Naive thymus-derived CD4-positive, alpha-beta T cell (primary cell): ENCODE data around the gene OR5AU1. TPM values are rescaled to one million over a fixed set of nuclear protein-coding genes. Genes with fewer than 3 reads are reported as not detected.
"Not testable (repeated sequence)": the region's sequence is repeated elsewhere in the genome, so short reads cannot be mapped to it uniquely, and the experiment has no call there.

ENCODE experiments used
- ATAC-seq: fragments of 150-1000 bp; cut with Tn5 transposase; 2 replicates; pipeline ENCODE4 v1.10.0; 2021; ENCODE audit warnings: mild to moderate bottlenecking, moderate library complexity
- CTCF ChIA-PET: fragments of 350-600 bp; sonication (Branson Sonifier 250); formaldehyde crosslinking; loops from one replicate; lab custom pipeline; 2021; ENCODE audit warnings: antibody characterized with exemption; lab: Charles Lee
- POLR2A ChIA-PET: fragments of 350-600 bp; sonication (Branson Sonifier 250); formaldehyde crosslinking; loops from one replicate; lab custom pipeline; 2021; ENCODE audit warnings: antibody characterized with exemption, inconsistent platforms; lab: Charles Lee
- DNase-seq, 9 donors: peaks; one replicate each; pipeline versions ENCODE4 v3.0.0 to v3.0.0-alpha.2; 2020 to 2022; ENCODE audit warnings: mixed read lengths in 1 of 9
- H3K27ac ChIP-seq: one replicate; pipeline ENCODE4 v1.7.0; 2013; ENCODE audit warnings: mild to moderate bottlenecking, low read depth, low read length, moderate library complexity
- H3K27me3 ChIP-seq, 2 donors: one replicate each; pipeline ENCODE4 v1.7.0; 2013; ENCODE audit warnings: low read length in 2 of 2, mild to moderate bottlenecking in 2 of 2, moderate library complexity in 2 of 2; ENCODE audit not compliant: control insufficient read depth in 2 of 2, insufficient read depth in 2 of 2
- H3K36me3 ChIP-seq, 3 experiments: 1 replicate in 2 of 3; 2 replicates in 1 of 3; pipeline ENCODE4 v1.7.0; 2013; ENCODE audit warnings: low read length in 3 of 3, mild to moderate bottlenecking in 3 of 3, moderate library complexity in 1 of 3; ENCODE audit not compliant: insufficient read depth in 3 of 3, control insufficient read depth in 2 of 3
- H3K4me1 ChIP-seq, 2 donors: one replicate each; pipeline ENCODE4 v1.7.0; 2013; ENCODE audit warnings: low read length in 2 of 2, mild to moderate bottlenecking in 2 of 2, moderate library complexity in 1 of 2; ENCODE audit not compliant: control insufficient read depth in 2 of 2, insufficient read depth in 2 of 2
- H3K4me3 ChIP-seq: 2 replicates; pipeline ENCODE4 v1.7.0; 2013; ENCODE audit warnings: mild to moderate bottlenecking, low read length
- H3K9me3 ChIP-seq, 3 experiments: 1 replicate in 2 of 3; 2 replicates in 1 of 3; pipeline ENCODE4 v1.7.0; 2013; ENCODE audit warnings: low read length in 3 of 3; ENCODE audit not compliant: control insufficient read depth in 2 of 3
- H3K27ac Mint-ChIP-seq, 9 donors: one replicate each; pipeline ENCODE4 v1.8.0; 2020 to 2022; ENCODE audit warnings: mixed read lengths in 9 of 9, mild to moderate bottlenecking in 8 of 9, moderate library complexity in 5 of 9, inconsistent platforms in 2 of 9
- H3K27me3 Mint-ChIP-seq, 5 donors: one replicate each; pipeline ENCODE4 v1.8.0; 2021 to 2022; ENCODE audit warnings: mixed read lengths in 5 of 5, mild to moderate bottlenecking in 1 of 5
- H3K36me3 Mint-ChIP-seq, 5 donors: one replicate each; pipeline ENCODE4 v1.8.0; 2020 to 2022; ENCODE audit warnings: mixed read lengths in 5 of 5, mild to moderate bottlenecking in 3 of 5, inconsistent platforms in 1 of 5
- H3K4me1 Mint-ChIP-seq, 7 donors: one replicate each; pipeline ENCODE4 v1.8.0; 2020 to 2022; ENCODE audit warnings: mixed read lengths in 7 of 7, mild to moderate bottlenecking in 3 of 7, inconsistent platforms in 1 of 7
- H3K4me3 Mint-ChIP-seq, 10 donors: one replicate each; pipeline ENCODE4 v1.8.0; 2020 to 2022; ENCODE audit warnings: mild to moderate bottlenecking in 10 of 10, mixed read lengths in 10 of 10, moderate library complexity in 6 of 10, inconsistent platforms in 2 of 10
- H3K9me3 Mint-ChIP-seq, 11 donors: one replicate each; pipeline ENCODE4 v1.8.0; 2020 to 2022; ENCODE audit warnings: mixed read lengths in 11 of 11, mild to moderate bottlenecking in 4 of 11, inconsistent platforms in 1 of 11, moderate library complexity in 1 of 11
- intact Hi-C, 2 donors: fragments of 100-400 bp; cut with micrococcal nuclease; formaldehyde crosslinking; loops; one replicate each; pipeline ENCODE4 v1.15.1; 2023
- polyA plus RNA-seq, 2 donors: library from polyadenylated mRNA; unstranded; fragments of 300-500 nt; fragmentation: Illumina TruSeq; gene quantifications; one replicate each; pipeline ENCODE4 v1.2.3, GENCODE V29; 2021
- total RNA-seq, 6 experiments: library from RNA in 5 of 6; stranded (reverse) in 5 of 6; gene quantifications; 1 replicate in 5 of 6; 2 replicates in 1 of 6; pipeline ENCODE4 v1.2.3 and lab custom pipeline; 2021 to 2026

The OR5AU1 gene
- total and polyA plus RNA-seq, 7 experiments from 2014 or later, result not detected

GRCh38 chr14:21182166-21182565 lies 26.3 kb upstream of the OR5AU1 start:
- POLR2A ChIA-PET, result no interaction called here
- H3K27ac Mint-ChIP-seq, result no peak overlapping the region
- no peak overlapping the region for H3K27ac ChIP-seq
- no peak for ATAC-seq
- no peak overlapping the region for H3K4me3 ChIP-seq
- intact Hi-C loops, result no loop called here
- H3K36me3 Mint-ChIP-seq, result peaks cover 0 to 4% (median 0%) of the 10 kb centered on the region in 5 donors
- no peak for DNase-seq
- peaks cover 0 to 22% (median 9%) of the 10 kb centered on the region in 11 donors for H3K9me3 Mint-ChIP-seq
- no peak overlapping the region for H3K4me3 Mint-ChIP-seq
- H3K27me3 Mint-ChIP-seq, result peaks cover 8 to 34% (median 11%) of the 10 kb centered on the region in 5 donors
- CTCF ChIA-PET, result no interaction called here
- no peaks in the 10 kb centered on the region for H3K4me1 ChIP-seq
- no peaks in the 10 kb centered on the region for H3K36me3 ChIP-seq
- H3K27me3 ChIP-seq, result no peaks in the 10 kb centered on the region
- H3K9me3 ChIP-seq, result no peaks in the 10 kb centered on the region
- no peaks in the 10 kb centered on the region for H3K4me1 Mint-ChIP-seq

- no peak overlapping the region for H3K4me3 ChIP-seq
- peaks cover 0 to 4% of the 10 kb centered on the region in 2 donors for H3K27me3 ChIP-seq
- H3K4me3 Mint-ChIP-seq, result no peak overlapping the region
- ATAC-seq (no peak), DNase-seq (no peak)
- no peaks in the 10 kb centered on the region for H3K36me3 ChIP-seq
- peaks cover 0 to 20% (median 4%) of the 10 kb centered on the region in 11 donors for H3K9me3 Mint-ChIP-seq
- no peak overlapping the region for H3K27ac ChIP-seq
- intact Hi-C loops, result no loop called here
- H3K4me1 ChIP-seq, result no peaks in the 10 kb centered on the region
- ChIA-PET POLR2A (interaction anchor here (0.6 kb wide), 1 partner anchor 80 kb away, joined by 3 read pairs; no protein-coding TSS in a partner anchor), CTCF (no interaction called here)
- peaks cover 0 to 4% (median 0%) of the 10 kb centered on the region in 5 donors for H3K36me3 Mint-ChIP-seq
- H3K27me3 Mint-ChIP-seq, result peaks cover 3 to 49% (median 27%) of the 10 kb centered on the region in 5 donors
- no peaks in the 10 kb centered on the region for H3K4me1 Mint-ChIP-seq
- no peaks in the 10 kb centered on the region for H3K9me3 ChIP-seq
- no peak overlapping the region for H3K27ac Mint-ChIP-seq
These were observed 15.3 kb upstream of the OR5AU1 start for GRCh38 chr14:21171128-21171527.

- POLR2A ChIA-PET, result no interaction called here
- Mint-ChIP-seq H3K9me3 (peaks cover 0 to 20% (median 4%) of the 10 kb centered on the region in 11 donors), H3K27ac (no peak overlapping the region), H3K36me3 (peaks cover 0 to 4% (median 0%) of the 10 kb centered on the region in 5 donors), H3K4me3 (no peak overlapping the region), H3K4me1 (peaks cover 0 to 3% (median 0%) of the 10 kb centered on the region in 7 donors), H3K27me3 (peaks cover 3 to 48% (median 25%) of the 10 kb centered on the region in 5 donors)
- intact Hi-C loops, result no loop called here
- CTCF ChIA-PET, result no interaction called here
- Histone ChIP-seq H3K27ac (no peak overlapping the region), H3K27me3 (peaks cover 0 to 4% of the 10 kb centered on the region in 2 donors), H3K36me3 (no peaks in the 10 kb centered on the region), H3K4me3 (no peak overlapping the region), H3K4me1 (no peaks in the 10 kb centered on the region), H3K9me3 (no peaks in the 10 kb centered on the region)
- DNase-seq (no peak), ATAC-seq (no peak)
These were observed 13.7 kb upstream of the OR5AU1 start for GRCh38 chr14:21169573-21169972.

- Mint-ChIP-seq H3K27me3 (peaks cover 3 to 37% (median 24%) of the 10 kb centered on the region in 5 donors), H3K4me3 (no peak overlapping the region), H3K27ac (no peak overlapping the region), H3K36me3 (peaks cover 0 to 4% (median 0%) of the 10 kb centered on the region in 5 donors), H3K9me3 (peaks cover 0 to 20% (median 3%) of the 10 kb centered on the region in 11 donors), H3K4me1 (peaks cover 0 to 3% (median 0%) of the 10 kb centered on the region in 7 donors)
- ATAC-seq (no peak), DNase-seq (no peak)
- CTCF ChIA-PET, result no interaction called here
- H3K27me3 ChIP-seq, result peaks cover 0 to 4% of the 10 kb centered on the region in 2 donors
- no peaks in the 10 kb centered on the region for H3K4me1 ChIP-seq
- no peak overlapping the region for H3K27ac ChIP-seq
- POLR2A ChIA-PET, result no interaction called here
- no peak overlapping the region for H3K4me3 ChIP-seq
- no peaks in the 10 kb centered on the region for H3K36me3 ChIP-seq
- intact Hi-C loops, result no loop called here
- no peaks in the 10 kb centered on the region for H3K9me3 ChIP-seq
These were observed 12.2 kb upstream of the OR5AU1 start for GRCh38 chr14:21168055-21168454.

- H3K27me3 ChIP-seq, ATAC-seq, H3K9me3 Mint-ChIP-seq, H3K4me1 Mint-ChIP-seq, POLR2A ChIA-PET, H3K4me1 ChIP-seq, H3K4me3 ChIP-seq, H3K27ac Mint-ChIP-seq, H3K27ac ChIP-seq, H3K36me3 ChIP-seq, DNase-seq, intact Hi-C loops, H3K9me3 ChIP-seq, H3K36me3 Mint-ChIP-seq, CTCF ChIA-PET, H3K4me3 Mint-ChIP-seq: not testable (repeated sequence)
- H3K27me3 Mint-ChIP-seq, result peaks cover 0 to 37% (median 27%) of the 10 kb centered on the region in 5 donors
These were observed 9.8 kb upstream of the OR5AU1 start for GRCh38 chr14:21165670-21166069.

GRCh38 chr14:21165002-21165605 lies 9.2 kb upstream of the OR5AU1 start:
- CTCF ChIA-PET, DNase-seq, POLR2A ChIA-PET, H3K27ac ChIP-seq, ATAC-seq, intact Hi-C loops, H3K4me3 Mint-ChIP-seq, H3K4me1 ChIP-seq, H3K27me3 ChIP-seq, H3K36me3 Mint-ChIP-seq, H3K4me1 Mint-ChIP-seq, H3K9me3 Mint-ChIP-seq, H3K27ac Mint-ChIP-seq, H3K36me3 ChIP-seq, H3K9me3 ChIP-seq, H3K4me3 ChIP-seq: not testable (repeated sequence)
- peaks cover 0 to 35% (median 32%) of the 10 kb centered on the region in 5 donors for H3K27me3 Mint-ChIP-seq

GRCh38 chr14:21163871-21164291 lies 8.0 kb upstream of the OR5AU1 start:
- intact Hi-C loops, result no loop called here
- no peak overlapping the region for H3K4me3 ChIP-seq
- CTCF ChIA-PET, result no interaction called here
- Mint-ChIP-seq H3K4me1 (peaks cover 0 to 3% (median 0%) of the 10 kb centered on the region in 7 donors), H3K27me3 (peaks cover 0 to 34% (median 26%) of the 10 kb centered on the region in 5 donors), H3K36me3 (no peaks in the 10 kb centered on the region), H3K27ac (no peak overlapping the region), H3K4me3 (no peak overlapping the region), H3K9me3 (no peaks in the 10 kb centered on the region)
- no peaks in the 10 kb centered on the region for H3K4me1 ChIP-seq
- peaks cover 0 to 4% of the 10 kb centered on the region in 2 donors for H3K27me3 ChIP-seq
- no peak for DNase-seq
- POLR2A ChIA-PET, result no interaction called here
- H3K27ac ChIP-seq, result no peak overlapping the region
- no peaks in the 10 kb centered on the region for H3K36me3 ChIP-seq
- H3K9me3 ChIP-seq, result no peaks in the 10 kb centered on the region
- ATAC-seq, result no peak
